ENCODE data around the gene SPATA21. TPM values are rescaled to one million over a fixed set of nuclear protein-coding genes. Genes with fewer than 3 reads are reported as not detected.

The SPATA21 gene
- total RNA-seq, 1 experiment from 2014 or later: not detected

GRCh38 chr1:16450863-16451481 is 13.7 kb upstream of the SPATA21 start:
- H3K9me2 ChIP-seq (replicated peaks; ENCODE audit: low read length): no peaks in the 10 kb centered on the region
- no peaks in the 10 kb centered on the region for H3F3A ChIP-seq (ENCODE audit: low read length, unreplicated experiment)
- ATAC-seq (no peak), DNase-seq (no peak)
- intact Hi-C loops (cut with micrococcal nuclease): no loop called here
- no peak overlapping the region for H3K9ac ChIP-seq (ENCODE audit: low read length)
- no peak overlapping the region for H3K27ac ChIP-seq (ENCODE audit: low read length)
- H3K9me3 ChIP-seq (ENCODE audit: low read length): no peaks in the 10 kb centered on the region
- no TSS peak for BruUV-seq (replicated peaks)
- ChIA-PET POLR2A (ENCODE audit: unreplicated experiment) (no interaction called here), CTCF (no interaction called here)
- peaks cover 20% of the 10 kb centered on the region; the same call in 1 of the 2 replicates for H3K36me3 ChIP-seq (ENCODE audit: low read depth, low read length)
- no peak for TF ChIP-seq EZH2phosphoT487 (IDR thresholded peaks at IDR 0.05; ENCODE audit: borderline replicate concordance, low read length)
- no peak for TF ChIP-seq CTCF (conservative IDR thresholded peaks at IDR 0.05; ENCODE audit: low read depth, low read length)
- TF ChIP-seq EZH2 (IDR thresholded peaks at IDR 0.05; ENCODE audit: low read length, unreplicated experiment): no peak
- no peak overlapping the region for H3K4me3 ChIP-seq (ENCODE audit: low read length)
- no peak overlapping the region for H3K4me2 ChIP-seq (ENCODE audit: low read length)
- H3K4me1 ChIP-seq (ENCODE audit: insufficient read depth, low read length): no peaks in the 10 kb centered on the region
- no peaks in the 10 kb centered on the region for H4K20me1 ChIP-seq (ENCODE audit: low read length)
- H3K79me2 ChIP-seq (ENCODE audit: low read length): no peaks in the 10 kb centered on the region
- no peaks in the 10 kb centered on the region for H3K27me3 ChIP-seq (ENCODE audit: low read length)
- no peak overlapping the region for H2AFZ ChIP-seq (ENCODE audit: low read length)

GRCh38 chr1:16449666-16450065 is 12.4 kb upstream of the SPATA21 start:
- Histone ChIP-seq H3K9me2 (replicated peaks; ENCODE audit: low read length) (no peaks in the 10 kb centered on the region), H3K27me3 (ENCODE audit: low read length) (no peaks in the 10 kb centered on the region), H3K4me2 (ENCODE audit: low read length) (no peak overlapping the region), H3K4me1 (ENCODE audit: insufficient read depth, low read length) (no peaks in the 10 kb centered on the region), H3K27ac (ENCODE audit: low read length) (no peak overlapping the region), H3K79me2 (ENCODE audit: low read length) (no peaks in the 10 kb centered on the region), H2AFZ (ENCODE audit: low read length) (no peak overlapping the region), H3K36me3 (ENCODE audit: low read depth, low read length) (peaks cover 22% of the 10 kb centered on the region; the same call in 1 of the 2 replicates), H3K4me3 (ENCODE audit: low read length) (no peak overlapping the region), H3K9me3 (ENCODE audit: low read length) (no peaks in the 10 kb centered on the region), H3K9ac (ENCODE audit: low read length) (no peak overlapping the region), H3F3A (ENCODE audit: low read length, unreplicated experiment) (no peaks in the 10 kb centered on the region), H4K20me1 (ENCODE audit: low read length) (no peaks in the 10 kb centered on the region)
- no TSS peak for BruUV-seq (replicated peaks)
- no peak for TF ChIP-seq EZH2 (IDR thresholded peaks at IDR 0.05; ENCODE audit: low read length, unreplicated experiment)
- TF ChIP-seq CTCF (conservative IDR thresholded peaks at IDR 0.05; ENCODE audit: low read depth, low read length): no peak
- TF ChIP-seq EZH2phosphoT487 (IDR thresholded peaks at IDR 0.05; ENCODE audit: borderline replicate concordance, low read length): no peak
- CTCF ChIA-PET: no interaction called here
- no peak for ATAC-seq
- intact Hi-C loops (cut with micrococcal nuclease): no loop called here
- DNase-seq: no peak
- POLR2A ChIA-PET (ENCODE audit: unreplicated experiment): no interaction called here

GRCh38 chr1:16449065-16449464 is 11.8 kb upstream of the SPATA21 start:
- TF ChIP-seq EZH2 (IDR thresholded peaks at IDR 0.05; ENCODE audit: low read length, unreplicated experiment): no peak
- TF ChIP-seq EZH2phosphoT487 (IDR thresholded peaks at IDR 0.05; ENCODE audit: borderline replicate concordance, low read length): no peak
- TF ChIP-seq CTCF (conservative IDR thresholded peaks at IDR 0.05; ENCODE audit: low read depth, low read length): no peak
- no peaks in the 10 kb centered on the region for H4K20me1 ChIP-seq (ENCODE audit: low read length)
- H3K36me3 ChIP-seq (ENCODE audit: low read depth, low read length): peaks cover 21% of the 10 kb centered on the region; the same call in 1 of the 2 replicates
- intact Hi-C loops (cut with micrococcal nuclease): no loop called here
- no peak overlapping the region for H3K9ac ChIP-seq (ENCODE audit: low read length)
- no peak overlapping the region for H3K4me2 ChIP-seq (ENCODE audit: low read length)
- H3K4me3 ChIP-seq (ENCODE audit: low read length): no peak overlapping the region
- H3F3A ChIP-seq (ENCODE audit: low read length, unreplicated experiment): no peaks in the 10 kb centered on the region
- H3K9me2 ChIP-seq (replicated peaks; ENCODE audit: low read length): no peaks in the 10 kb centered on the region
- H3K79me2 ChIP-seq (ENCODE audit: low read length): no peaks in the 10 kb centered on the region
- no peaks in the 10 kb centered on the region for H3K27me3 ChIP-seq (ENCODE audit: low read length)
- ChIA-PET POLR2A (ENCODE audit: unreplicated experiment) (no interaction called here), CTCF (no interaction called here)
- H2AFZ ChIP-seq (ENCODE audit: low read length): no peak overlapping the region
- no peaks in the 10 kb centered on the region for H3K9me3 ChIP-seq (ENCODE audit: low read length)
- no peaks in the 10 kb centered on the region for H3K4me1 ChIP-seq (ENCODE audit: insufficient read depth, low read length)
- no TSS peak for BruUV-seq (replicated peaks)
- ATAC-seq (no peak), DNase-seq (no peak)
- H3K27ac ChIP-seq (ENCODE audit: low read length): no peak overlapping the region

Data from PC-3 (cell line).